DND-41 (cell line): ENCODE measurements around the gene UBE2D2.
A peak's percentile ranks its signal among the peaks of the same experiment; 100 is the strongest.

Source experiments
- ATAC-seq: fragments of 200-7000 bp; cut with Tn5 transposase; 3 replicates; pipeline ENCODE4 v1.9.1; 2021; ENCODE audit warnings: low read depth; ENCODE audit not compliant: insufficient read depth
- DNase-seq: peaks from one replicate; pipeline ENCODE4 v3.0.0-alpha.2; 2020
- H2AFZ ChIP-seq: 2 replicates; pipeline ENCODE4 v1.6.0; 2012; ENCODE audit warnings: low read depth, low read length
- H3K27ac ChIP-seq: 2 replicates; pipeline ENCODE4 v1.5.1; 2012; ENCODE audit warnings: low read length, inconsistent platforms
- H3K27me3 ChIP-seq: fragments of 200-600 bp; sonication (generic); 2 replicates; pipeline ENCODE4 v1.6.0; 2012; ENCODE audit warnings: low read length, mild to moderate bottlenecking, inconsistent platforms; ENCODE audit not compliant: insufficient read depth, poor library complexity
- H3K36me3 ChIP-seq: 2 replicates; pipeline ENCODE4 v1.5.1; 2012; ENCODE audit warnings: low read length, inconsistent platforms; ENCODE audit not compliant: insufficient read depth
- H3K4me1 ChIP-seq: 2 replicates; pipeline ENCODE4 v1.5.1; 2012; ENCODE audit warnings: mild to moderate bottlenecking, low read length; ENCODE audit not compliant: insufficient read depth
- H3K4me2 ChIP-seq: 2 replicates; pipeline ENCODE4 v1.6.0; 2012; ENCODE audit warnings: mild to moderate bottlenecking, moderate library complexity, low read length, inconsistent platforms; ENCODE audit not compliant: insufficient read depth
- H3K4me3 ChIP-seq, 2 experiments: fragments of 200-600 bp in 1 of 2; shearing (Covaris generic) in 1 of 2; 2 replicates each; pipeline ENCODE4 v1.5.1; 2012 to 2016; ENCODE audit warnings: inconsistent platforms in 2 of 2, low read length in 2 of 2, mild to moderate bottlenecking in 2 of 2, low read depth in 1 of 2, moderate library complexity in 1 of 2
- H3K79me2 ChIP-seq: 2 replicates; pipeline ENCODE4 v1.6.0; 2012; ENCODE audit warnings: low read length, inconsistent platforms; ENCODE audit not compliant: insufficient read depth
- H3K9ac ChIP-seq: 2 replicates; pipeline ENCODE4 v1.6.0; 2012; ENCODE audit warnings: low read depth, mild to moderate bottlenecking, inconsistent platforms, low read length, moderate library complexity
- H3K9me3 ChIP-seq: 2 replicates; pipeline ENCODE4 v1.5.1; 2012; ENCODE audit warnings: low read length, moderate library complexity, mild to moderate bottlenecking, inconsistent platforms; ENCODE audit not compliant: insufficient read depth, severe bottlenecking
- H4K20me1 ChIP-seq: 2 replicates; pipeline ENCODE4 v1.6.0; 2012; ENCODE audit warnings: low read length; ENCODE audit not compliant: insufficient read depth
- EZH2 ChIP-seq: IDR thresholded peaks from 3 replicates; pipeline ENCODE4 v1.6.1; 2012; ENCODE audit warnings: borderline replicate concordance, low read depth, mild to moderate bottlenecking, moderate library complexity, low read length, inconsistent platforms; ENCODE audit not compliant: severe bottlenecking
- TF ChIP-seq, protein P1 (sequence below): IDR thresholded peaks from 2 replicates; pipeline ENCODE4 v1.5.1; 2012; ENCODE audit warnings: borderline replicate concordance, low read length, moderate library complexity, mild to moderate bottlenecking; ENCODE audit not compliant: poor library complexity, severe bottlenecking; ENCODE audit errors: extremely low read depth

The UBE2D2 gene

DNA sequence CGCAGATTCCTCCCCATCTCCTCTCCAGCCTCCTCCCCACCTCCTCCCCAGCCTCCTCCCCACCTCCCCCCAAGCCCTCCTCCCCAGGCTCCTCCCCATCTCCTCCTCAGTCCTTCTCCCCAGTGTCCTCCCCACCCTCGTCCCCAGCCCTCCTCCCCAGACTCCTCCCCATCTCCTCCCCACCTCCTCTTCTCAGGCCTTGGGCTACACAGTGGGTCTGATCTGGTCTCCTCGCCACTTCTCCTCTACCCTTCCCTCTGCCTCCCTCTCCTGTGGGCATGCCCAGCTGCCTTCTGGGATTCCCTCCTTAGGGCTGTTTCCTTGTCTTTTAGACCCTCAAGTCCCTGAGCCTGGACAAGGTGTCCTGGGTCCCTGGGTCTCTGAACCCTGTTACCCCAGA is 115.3 kb downstream of the UBE2D2 start:
- H2AFZ ChIP-seq: no peak overlapping the region
- peaks cover 20% of the 10 kb centered on the region for H3K36me3 ChIP-seq
- H4K20me1 ChIP-seq: peaks cover 33% of the 10 kb centered on the region
- H3K9ac ChIP-seq: no peak overlapping the region
- ATAC-seq: no peak
- H3K27ac ChIP-seq: 0 out of 2 replicates have a peak overlapping the region, but pooled peaks have one; percentile 47
- no peaks in the 10 kb centered on the region for H3K27me3 ChIP-seq
- no peaks in the 10 kb centered on the region for H3K9me3 ChIP-seq
- peaks cover 80% of the 10 kb centered on the region for H3K79me2 ChIP-seq
- no peak overlapping the region for H3K4me2 ChIP-seq
- TF ChIP-seq EZH2: no peak
- TF ChIP-seq, protein P1, sequence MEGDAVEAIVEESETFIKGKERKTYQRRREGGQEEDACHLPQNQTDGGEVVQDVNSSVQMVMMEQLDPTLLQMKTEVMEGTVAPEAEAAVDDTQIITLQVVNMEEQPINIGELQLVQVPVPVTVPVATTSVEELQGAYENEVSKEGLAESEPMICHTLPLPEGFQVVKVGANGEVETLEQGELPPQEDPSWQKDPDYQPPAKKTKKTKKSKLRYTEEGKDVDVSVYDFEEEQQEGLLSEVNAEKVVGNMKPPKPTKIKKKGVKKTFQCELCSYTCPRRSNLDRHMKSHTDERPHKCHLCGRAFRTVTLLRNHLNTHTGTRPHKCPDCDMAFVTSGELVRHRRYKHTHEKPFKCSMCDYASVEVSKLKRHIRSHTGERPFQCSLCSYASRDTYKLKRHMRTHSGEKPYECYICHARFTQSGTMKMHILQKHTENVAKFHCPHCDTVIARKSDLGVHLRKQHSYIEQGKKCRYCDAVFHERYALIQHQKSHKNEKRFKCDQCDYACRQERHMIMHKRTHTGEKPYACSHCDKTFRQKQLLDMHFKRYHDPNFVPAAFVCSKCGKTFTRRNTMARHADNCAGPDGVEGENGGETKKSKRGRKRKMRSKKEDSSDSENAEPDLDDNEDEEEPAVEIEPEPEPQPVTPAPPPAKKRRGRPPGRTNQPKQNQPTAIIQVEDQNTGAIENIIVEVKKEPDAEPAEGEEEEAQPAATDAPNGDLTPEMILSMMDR: no peak
- H3K4me3 ChIP-seq: no peak overlapping the region
- DNase-seq: no peak
- H3K4me1 ChIP-seq: peaks cover 19% of the 10 kb centered on the region

DNA sequence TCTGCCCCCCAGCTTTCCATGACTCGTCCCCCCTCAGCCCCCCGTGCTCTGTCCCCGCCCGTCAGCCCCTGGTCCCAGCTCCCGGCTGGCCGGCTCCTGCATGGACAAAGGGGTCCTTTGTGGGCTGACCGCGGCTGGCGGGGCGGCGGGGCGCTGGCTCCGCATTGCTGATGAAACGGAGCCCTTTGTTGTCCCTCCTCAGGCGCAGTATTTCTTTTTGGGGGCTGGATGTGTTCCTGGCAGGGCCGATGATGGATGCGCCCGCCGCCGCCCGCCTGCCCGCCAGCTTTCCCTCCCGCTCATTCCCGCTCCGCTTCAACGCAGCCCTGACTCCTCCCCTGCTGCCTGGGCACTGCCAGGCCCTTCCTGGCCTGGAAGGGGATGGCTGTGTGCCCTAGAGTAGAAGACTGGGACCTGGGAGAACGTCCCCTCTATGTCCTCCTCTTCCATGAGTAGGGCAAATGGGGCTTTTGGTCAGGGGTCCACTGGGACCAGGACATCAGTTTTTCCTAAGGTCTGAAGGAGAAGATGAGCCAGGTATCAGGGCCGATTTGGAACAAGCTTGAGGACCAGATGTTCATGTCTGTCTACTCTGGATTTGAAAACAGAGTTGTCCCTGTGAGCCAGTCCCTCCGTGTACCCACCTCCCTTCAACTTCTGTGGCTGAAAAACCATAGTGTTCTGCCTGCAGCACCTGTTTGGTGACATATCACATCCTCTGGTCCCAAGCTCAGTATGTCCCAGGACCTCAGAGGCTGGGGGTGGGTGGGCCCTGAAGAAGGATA is 116.0 kb downstream of the UBE2D2 start:
- Histone ChIP-seq H3K9ac (no peak overlapping the region), H3K36me3 (peaks cover 26% of the 10 kb centered on the region), H3K27me3 (no peaks in the 10 kb centered on the region), H3K9me3 (no peaks in the 10 kb centered on the region), H3K27ac (no peak overlapping the region), H4K20me1 (peaks cover 33% of the 10 kb centered on the region), H3K4me1 (peaks cover 14% of the 10 kb centered on the region; the same call in 1 of the 2 replicates), H3K79me2 (peaks cover 72% of the 10 kb centered on the region), H2AFZ (no peak overlapping the region), H3K4me3 (no peak overlapping the region), H3K4me2 (no peak overlapping the region)
- TF ChIP-seq EZH2: no peak
- TF ChIP-seq, protein P1: no peak
- DNase-seq: no peak
- no peak for ATAC-seq
